ENCODE data around the gene NFIC. TPM values are rescaled to one million over a fixed set of nuclear protein-coding genes. Genes with fewer than 3 reads are reported as not detected.

The NFIC gene
- total and polyA plus RNA-seq, 2 donors from 2014 or later: 20.3 to 173 TPM

- TF ChIP-seq CTCF (IDR thresholded peaks at IDR 0.05; ENCODE audit: borderline replicate concordance, extremely low read depth, insufficient read depth): no peak
- DNase-seq: no peak
- no peak for FAIRE-seq
- Histone ChIP-seq H3K36me3 (ENCODE audit: control insufficient read depth in 2 of 3, insufficient read depth in 3 of 3, low read length in 3 of 3) (peaks cover 0 to 3% (median 0%) of the 10 kb centered on the region in 3 donors), H3K9me3 (ENCODE audit: control insufficient read depth in 2 of 3, insufficient read depth in 1 of 3, low read length in 3 of 3) (no peaks in the 10 kb centered on the region), H3K27me3 (ENCODE audit: control insufficient read depth, insufficient read depth, low read length) (no peaks in the 10 kb centered on the region), H3K9ac (ENCODE audit: low read length in 3 of 3) (no peak overlapping the region), H3K4me1 (ENCODE audit: control insufficient read depth in 2 of 3, insufficient read depth in 2 of 3, low read depth in 1 of 3, low read length in 3 of 3) (peaks cover 0 to 9% (median 3%) of the 10 kb centered on the region in 3 donors), H3K4me3 (ENCODE audit: low read length in 3 of 3) (no peak overlapping the region), H3K27ac (ENCODE audit: low read depth in 2 of 2, low read length in 2 of 2) (no peak overlapping the region)
- intact Hi-C loops (cut with DNase I): no loop called here
Measured at GRCh38 chr19:3504735-3505134, 138.4 kb downstream of the NFIC start.

- Histone ChIP-seq H3K4me1 (ENCODE audit: control insufficient read depth in 2 of 3, insufficient read depth in 2 of 3, low read depth in 1 of 3, low read length in 3 of 3) (peaks cover 0 to 6% (median 0%) of the 10 kb centered on the region in 3 donors), H3K27me3 (ENCODE audit: control insufficient read depth, insufficient read depth, low read length) (no peaks in the 10 kb centered on the region), H3K4me3 (ENCODE audit: low read length in 3 of 3) (peak within 1 kb of the TSS; percentile 77 to 97 (median 93)), H3K36me3 (ENCODE audit: control insufficient read depth in 2 of 3, insufficient read depth in 3 of 3, low read length in 3 of 3) (peaks cover 0 to 6% (median 0%) of the 10 kb centered on the region in 3 donors), H3K9me3 (ENCODE audit: control insufficient read depth in 2 of 3, insufficient read depth in 1 of 3, low read length in 3 of 3) (no peaks in the 10 kb centered on the region), H3K9ac (ENCODE audit: low read length in 3 of 3) (peak within 1 kb of the TSS; percentile 80 to 85 (median 83)), H3K27ac (ENCODE audit: low read depth in 2 of 2, low read length in 2 of 2) (peak within 1 kb of the TSS; percentile 80 to 84)
- no peak for FAIRE-seq
- no peak for TF ChIP-seq CTCF (IDR thresholded peaks at IDR 0.05; ENCODE audit: borderline replicate concordance, extremely low read depth, insufficient read depth)
- DNase-seq: peak; percentile 99 to 100 (median 100)
- intact Hi-C loops (cut with DNase I): no loop called here
Measured at GRCh38 chr19:3505598-3506383, 139.4 kb downstream of the NFIC start, which contains the start of gene FZR1. FZR1 (plus strand) TSS chr19:3506311; CDS start chr19:3522990, 16,679 bp downstream.

GRCh38 chr19:3506384-3507340 is 140.3 kb downstream of the NFIC start:
- intact Hi-C loops (cut with DNase I): no loop called here
- TF ChIP-seq CTCF (IDR thresholded peaks at IDR 0.05; ENCODE audit: borderline replicate concordance, extremely low read depth, insufficient read depth): no peak
- H3K27me3 ChIP-seq (ENCODE audit: control insufficient read depth, insufficient read depth, low read length): no peaks in the 10 kb centered on the region

More at GRCh38 chr19:3506384-3507340, 140.3 kb downstream of the NFIC start:
- H3K4me3 ChIP-seq (ENCODE audit: low read length in 3 of 3): peak overlapping the region; percentile 61 to 72 (median 69)
- H3K4me1 ChIP-seq (ENCODE audit: control insufficient read depth in 2 of 3, insufficient read depth in 2 of 3, low read depth in 1 of 3, low read length in 3 of 3): peaks cover 0 to 6% (median 0%) of the 10 kb centered on the region in 3 donors
- H3K9me3 ChIP-seq (ENCODE audit: control insufficient read depth in 2 of 3, insufficient read depth in 1 of 3, low read length in 3 of 3): no peaks in the 10 kb centered on the region
- DNase-seq: peak in 3 of 5 donors; percentile 52 to 92 (median 88)
- H3K9ac ChIP-seq (ENCODE audit: low read length in 3 of 3): peak overlapping the region; percentile 39 to 85 (median 73)
- peaks cover 0 to 6% (median 0%) of the 10 kb centered on the region in 3 donors for H3K36me3 ChIP-seq (ENCODE audit: control insufficient read depth in 2 of 3, insufficient read depth in 3 of 3, low read length in 3 of 3)
- H3K27ac ChIP-seq (ENCODE audit: low read depth in 2 of 2, low read length in 2 of 2): peak overlapping the region in 1 of 2 donors; percentile 51
- no peak for FAIRE-seq

Data from kidney (tissue), 14 donors.